T-helper 1 cell (primary cell): Measurements from ENCODE around the gene ANKRD6.
A peak's percentile ranks its signal among the peaks of the same experiment; 100 is the strongest.

Experiments used
- DNase-seq, 5 donors: peaks; one replicate each; pipeline ENCODE4 v3.0.0-alpha.2; 2012 to 2020

ANKRD6 gene

DNA sequence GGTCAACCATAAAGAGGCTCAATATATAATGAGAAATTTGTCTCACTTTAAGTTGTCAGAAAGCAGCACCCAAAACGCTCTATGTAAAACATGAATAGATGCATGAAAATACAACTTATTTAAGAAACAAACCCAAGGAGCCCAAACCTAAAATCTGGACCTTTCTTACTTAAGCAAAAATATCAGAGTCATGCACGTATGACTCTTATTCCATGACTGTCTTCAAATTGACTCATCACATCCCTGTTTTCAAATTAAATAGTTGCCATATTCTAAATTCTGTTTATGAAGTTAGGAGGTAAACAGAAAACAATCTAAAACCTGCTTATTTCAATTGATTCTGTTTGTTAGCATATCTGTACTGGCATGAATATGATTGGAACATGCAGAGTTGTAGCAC is 42.1 kb downstream of the ANKRD6 start:
- no peak for DNase-seq

DNA sequence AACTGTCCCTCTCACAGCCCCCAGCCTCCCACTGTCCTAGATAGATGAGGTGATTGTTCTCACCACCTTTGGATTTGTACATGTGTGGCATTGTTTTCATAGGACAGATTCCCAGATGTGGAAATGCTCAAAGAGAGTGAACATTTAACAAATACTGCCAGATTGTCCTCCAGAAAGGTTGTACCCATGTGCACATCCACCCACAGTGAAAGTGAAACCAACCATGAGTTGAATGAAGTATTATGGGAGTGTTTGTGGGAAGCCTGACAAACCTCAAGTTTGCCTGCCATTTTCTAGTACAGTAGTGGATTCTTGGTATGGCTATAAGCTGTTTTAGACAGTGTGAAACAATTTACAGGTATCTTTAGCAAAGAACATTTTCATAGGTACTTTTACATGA is 42.7 kb downstream of the ANKRD6 start:
- DNase-seq: peak in 2 of 5 donors; percentile 3 to 48

DNA sequence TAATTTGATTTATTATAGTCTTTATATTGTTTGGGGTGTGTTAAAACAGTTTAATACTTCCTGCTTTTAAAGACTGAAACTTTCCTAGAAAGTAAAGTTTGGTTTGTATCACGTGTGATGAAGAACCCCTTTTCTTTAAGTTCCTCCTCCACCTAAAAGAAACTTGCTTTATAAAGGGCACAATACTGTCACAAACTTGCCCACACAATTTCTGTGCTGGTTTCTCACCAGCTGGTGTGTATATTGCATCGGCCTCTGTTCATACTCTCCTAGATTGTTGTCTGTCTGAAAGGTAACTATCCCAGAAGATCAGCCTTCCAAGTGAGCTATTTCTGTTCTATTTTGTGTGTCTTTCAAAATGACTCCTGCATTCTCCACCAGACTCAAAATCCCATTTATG is 46.9 kb downstream of the ANKRD6 start:
- no peak for DNase-seq

DNA sequence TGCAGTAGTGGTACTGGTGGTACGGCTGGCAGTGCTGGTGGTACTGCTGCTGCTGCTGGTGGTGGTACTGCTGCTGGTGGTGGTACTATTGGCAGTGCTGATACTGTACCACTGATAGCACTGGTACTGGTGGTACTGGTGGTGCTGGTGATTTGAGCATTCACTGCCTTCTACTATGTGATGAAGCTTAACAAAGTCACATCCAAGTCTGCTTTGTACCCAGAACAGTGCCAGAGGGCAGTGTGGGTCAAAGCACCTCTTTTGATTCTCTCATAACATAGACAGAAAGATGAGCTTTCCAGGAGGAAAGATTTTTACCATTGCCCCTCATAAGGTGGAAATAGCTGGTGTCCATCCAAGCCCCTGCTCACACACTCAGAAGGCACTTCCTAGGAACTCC is 48.7 kb downstream of the ANKRD6 start:
- DNase-seq: no peak

DNA sequence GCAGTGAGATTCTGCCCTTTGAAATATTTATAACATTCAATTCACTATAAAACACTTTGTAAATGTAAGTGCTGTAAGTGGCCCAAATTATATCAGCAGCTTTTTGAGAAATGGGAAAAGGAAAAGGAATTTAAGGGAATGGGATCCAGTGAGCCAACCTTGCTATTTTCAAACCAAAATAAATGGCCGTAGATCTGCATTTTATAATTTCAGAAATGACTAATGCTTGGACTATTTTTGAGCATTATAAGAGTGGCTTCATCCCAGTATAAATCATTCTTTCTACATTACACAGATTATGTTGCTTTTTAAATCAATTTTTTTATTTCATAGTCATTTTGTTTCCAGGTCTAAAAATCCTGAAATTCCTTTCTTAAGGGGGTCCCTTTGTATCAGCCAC is 49.2 kb downstream of the ANKRD6 start:
- DNase-seq: no peak

DNA sequence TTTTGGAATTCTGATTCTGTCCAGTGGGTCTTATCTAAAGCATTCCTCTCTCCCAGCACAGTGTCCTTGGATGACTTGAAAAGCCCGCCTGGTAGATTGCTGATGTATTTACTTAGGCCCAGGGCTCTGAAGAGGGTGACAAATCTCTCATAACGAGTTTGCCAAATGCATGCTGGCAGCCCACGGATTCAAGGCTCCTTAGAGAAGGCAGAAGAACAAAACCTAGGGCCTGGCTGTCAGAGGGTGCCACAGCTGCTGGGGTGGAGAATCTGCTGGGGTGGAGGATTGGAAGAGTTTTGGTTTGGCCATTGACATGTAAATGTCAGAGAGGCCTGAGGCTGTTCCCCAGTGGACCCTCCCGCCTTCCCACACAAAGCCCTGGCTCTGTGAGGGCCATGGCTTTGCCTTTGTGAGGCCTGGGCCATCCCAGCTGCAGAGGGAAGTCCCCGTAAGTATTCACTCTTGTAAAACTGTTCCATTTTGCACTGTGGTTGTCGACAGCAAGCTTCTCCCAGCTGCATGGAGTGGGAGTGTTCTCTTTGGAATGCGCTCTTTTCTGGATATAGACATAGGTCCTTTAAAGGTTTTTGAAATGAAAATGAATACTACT is 50.3 kb downstream of the ANKRD6 start:
- DNase-seq: no peak

DNA sequence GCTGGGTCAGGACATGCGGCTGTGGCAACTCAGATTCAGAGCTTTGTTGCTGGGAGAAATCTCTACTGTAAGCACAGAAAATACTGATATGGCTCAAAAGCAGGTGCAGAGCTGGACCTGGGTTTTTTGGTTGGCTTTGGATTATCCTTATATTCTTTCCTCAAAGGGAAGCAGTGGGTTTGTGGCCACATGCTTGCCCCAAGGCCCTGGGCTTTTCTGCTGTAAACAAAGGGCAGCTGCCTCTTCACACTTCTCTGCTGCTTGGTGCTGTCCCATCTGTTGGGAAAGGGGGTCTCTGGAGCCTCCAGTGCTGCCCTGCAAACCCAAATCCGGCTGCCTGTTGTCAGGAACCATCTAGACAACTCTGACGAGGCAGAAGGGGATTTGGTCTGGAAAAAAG is 52.4 kb downstream of the ANKRD6 start:
- DNase-seq: no peak

DNA sequence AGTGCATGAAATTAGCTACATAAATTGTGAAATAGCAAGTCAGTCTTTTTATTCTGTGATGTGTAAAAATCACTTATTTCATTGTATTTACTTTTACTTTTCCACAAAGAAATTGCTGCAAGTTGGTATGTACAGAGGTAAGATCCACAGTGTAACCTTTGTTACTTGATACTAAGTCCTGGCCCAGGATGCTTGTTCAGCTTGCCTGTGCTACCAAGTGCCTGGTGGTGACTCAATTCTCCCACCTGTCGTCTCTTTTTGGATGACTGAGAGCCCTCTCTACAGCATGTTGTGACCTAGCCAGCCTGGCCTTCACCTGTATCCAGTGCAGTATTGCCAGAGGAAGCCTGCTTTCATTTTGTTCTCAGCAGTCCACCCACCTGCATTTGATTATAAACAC is 54.9 kb downstream of the ANKRD6 start:
- DNase-seq: no peak

DNA sequence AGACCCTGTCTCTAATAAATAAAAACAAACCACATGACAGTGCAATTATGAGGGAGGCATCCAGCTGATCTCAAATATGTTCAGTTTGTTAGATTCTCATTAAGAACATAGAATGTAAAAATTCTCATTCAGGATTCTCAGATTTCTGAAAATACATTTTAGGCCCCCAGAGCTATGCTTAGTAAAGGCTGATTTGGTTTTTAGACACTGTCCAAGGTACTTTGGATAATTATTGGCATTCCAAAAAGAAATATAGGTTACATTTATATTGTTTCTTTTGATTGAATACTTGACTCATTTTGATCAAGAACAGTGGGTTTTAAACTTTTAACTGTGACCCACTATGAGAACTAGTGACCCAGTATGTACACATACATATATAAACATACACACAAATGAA is 55.5 kb downstream of the ANKRD6 start:
- DNase-seq: no peak

DNA sequence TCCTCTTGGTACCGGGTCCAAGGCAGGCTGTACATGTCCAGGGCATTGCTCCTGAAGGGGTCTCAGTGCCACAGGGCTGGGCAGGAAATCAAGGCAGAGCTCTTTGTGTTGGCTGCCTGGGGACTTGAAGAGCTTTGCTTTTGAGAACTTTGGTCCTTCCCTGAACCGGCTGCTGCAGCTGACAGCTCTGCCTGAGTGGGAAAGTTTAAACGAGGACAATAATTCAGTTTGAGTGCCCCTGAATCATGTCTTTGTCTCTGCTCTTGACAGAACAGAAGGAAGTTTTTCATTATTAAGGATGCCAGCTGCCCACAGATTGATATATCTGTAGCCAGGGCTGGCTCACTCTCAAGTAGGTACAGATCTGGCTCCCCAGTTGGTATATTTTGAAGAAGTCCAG is 56.1 kb downstream of the ANKRD6 start:
- DNase-seq: no peak

DNA sequence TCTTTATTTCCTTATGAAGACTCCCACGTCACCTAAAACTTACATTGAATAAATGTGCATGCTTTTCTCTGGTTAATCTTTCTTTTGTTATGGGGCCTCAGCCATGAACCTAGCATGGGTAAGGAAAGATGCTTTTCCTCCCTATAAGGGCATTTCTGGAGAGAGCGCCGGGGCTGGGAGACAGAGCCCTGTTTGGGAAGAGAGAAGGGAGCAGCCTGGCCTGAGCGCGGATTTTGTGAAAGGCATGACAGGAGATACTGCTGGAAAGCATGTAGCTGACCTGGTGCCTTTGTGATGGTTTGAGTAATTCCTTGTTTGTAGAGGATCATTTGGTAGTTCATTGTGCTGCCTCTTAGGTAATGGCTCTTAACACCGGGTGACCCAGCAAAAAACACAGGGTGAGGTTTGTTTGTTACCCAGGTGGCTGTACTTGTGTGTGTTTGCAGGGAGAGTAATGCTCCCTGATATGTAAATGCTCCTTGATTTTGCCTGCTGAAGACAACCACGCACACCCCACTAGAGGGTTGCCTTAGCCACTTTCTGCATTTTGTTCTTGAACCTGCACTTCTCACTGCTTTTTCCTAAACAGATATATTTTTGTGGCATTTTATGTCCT is 59.2 kb downstream of the ANKRD6 start:
- no peak for DNase-seq

DNA sequence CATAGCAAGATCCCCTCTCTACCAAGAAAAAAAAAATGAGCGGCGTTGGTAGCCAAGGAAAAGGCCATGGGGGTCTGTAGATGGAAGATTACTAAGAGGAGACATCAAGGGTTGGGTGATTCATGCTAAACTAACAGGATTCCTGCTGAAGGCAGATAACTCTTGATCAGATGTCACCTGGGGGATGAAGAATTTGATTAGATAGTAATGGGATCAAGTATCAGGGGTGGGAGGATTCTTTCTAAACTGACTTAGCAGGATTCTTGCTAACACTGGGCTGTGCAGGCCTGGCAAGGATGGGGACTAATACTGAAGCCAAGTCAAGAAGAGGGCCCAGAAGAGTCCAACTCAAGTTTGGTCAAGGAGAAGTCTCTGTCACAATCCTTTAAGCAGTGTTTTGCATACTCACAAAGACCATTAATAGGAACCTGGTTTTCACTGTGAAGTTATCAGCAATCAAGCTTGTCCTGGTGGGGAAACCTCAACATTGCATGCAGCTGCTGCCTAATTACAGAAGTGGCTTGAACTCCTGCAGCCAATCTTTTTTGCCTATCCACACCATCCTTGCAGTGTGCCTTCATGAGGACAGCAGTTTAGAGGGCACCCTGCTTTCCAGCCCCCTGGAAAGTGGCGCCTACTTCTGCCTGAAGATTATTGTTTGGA is 61.3 kb downstream of the ANKRD6 start:
- no peak for DNase-seq

DNA sequence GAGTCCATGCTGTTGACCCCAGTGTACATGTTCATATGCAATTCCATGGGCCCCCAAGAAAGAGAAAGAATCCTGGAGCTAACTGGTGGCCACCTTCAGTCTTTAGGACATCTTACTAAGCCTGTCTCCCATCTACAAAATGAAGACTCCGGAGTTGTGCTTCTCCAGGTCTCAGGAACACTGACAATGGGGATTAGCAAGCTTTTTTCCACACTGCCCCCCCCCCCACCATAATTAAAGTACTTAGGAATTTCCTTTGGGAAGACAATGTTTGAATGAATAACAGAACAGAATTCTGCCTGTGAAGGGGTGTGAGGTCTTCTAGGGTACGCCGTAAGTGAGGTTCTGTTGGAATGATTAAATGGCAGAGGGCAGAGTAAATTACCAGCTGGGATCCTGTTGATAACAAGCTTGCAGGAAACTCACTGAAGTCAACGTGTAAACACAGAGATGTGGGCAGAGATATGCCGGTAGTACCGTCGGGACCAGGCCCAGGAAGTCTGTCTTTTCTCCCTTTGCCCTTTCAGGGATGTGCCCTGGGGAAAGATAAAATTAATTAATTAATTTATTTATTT is 63.1 kb downstream of the ANKRD6 start:
- DNase-seq: no peak

DNA sequence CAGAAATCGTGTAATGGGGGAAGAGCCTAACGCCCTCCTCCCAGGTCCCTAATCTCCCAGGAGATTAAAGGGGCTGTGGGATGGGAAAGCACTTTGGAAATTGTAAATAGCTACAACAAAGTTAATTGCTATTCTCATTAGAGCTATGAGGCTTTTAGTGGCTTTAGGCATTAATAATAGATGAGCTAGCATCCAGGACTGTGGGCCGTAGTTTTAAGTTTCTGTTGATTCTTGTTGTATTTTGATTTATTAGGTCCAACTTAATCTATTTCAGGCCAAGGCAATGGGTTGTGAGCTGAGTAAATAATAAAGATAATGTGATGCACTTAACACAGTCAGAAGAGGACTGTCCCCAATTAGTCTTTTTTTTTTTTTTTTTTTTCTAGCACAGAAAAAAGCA is 67.7 kb downstream of the ANKRD6 start:
- DNase-seq: no peak

DNA sequence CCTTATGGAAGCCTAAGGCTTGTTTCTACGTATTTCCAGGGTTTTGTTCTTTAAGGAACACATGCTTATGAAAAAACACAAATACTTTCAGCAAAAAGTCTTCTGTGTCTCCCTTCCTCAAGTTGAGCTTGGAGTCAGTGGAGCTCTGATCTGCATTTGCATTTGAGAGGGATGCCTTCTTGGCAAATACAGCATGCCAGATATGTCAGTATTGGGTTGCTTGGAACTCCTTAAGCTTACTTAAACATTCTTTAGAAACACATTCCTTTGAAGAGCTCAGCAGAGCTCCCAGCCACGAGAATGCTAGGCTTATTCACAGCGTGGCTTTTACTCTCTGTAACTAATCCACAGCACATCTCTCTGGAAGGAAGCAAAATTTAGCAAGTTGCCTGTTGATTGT is 68.3 kb downstream of the ANKRD6 start:
- no peak for DNase-seq

DNA sequence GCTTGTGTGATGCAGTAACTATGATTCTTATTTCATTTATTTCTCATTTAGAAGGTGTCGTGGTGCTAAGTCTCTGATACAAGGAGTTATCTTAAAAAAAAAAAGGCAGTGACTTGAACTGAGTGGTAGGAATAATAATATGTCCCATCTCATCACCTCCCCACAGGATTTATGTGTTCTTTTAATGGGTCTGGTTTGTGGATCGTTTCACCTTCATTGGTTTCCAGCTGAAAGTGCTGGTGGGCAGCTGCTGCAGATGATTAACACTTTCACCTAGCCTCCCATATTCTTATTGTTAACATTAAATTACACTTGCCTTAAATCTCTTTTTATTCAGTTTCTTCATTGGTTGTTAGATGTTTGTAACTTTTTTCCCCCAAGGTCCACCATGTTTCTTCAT is 68.8 kb downstream of the ANKRD6 start:
- no peak for DNase-seq

DNA sequence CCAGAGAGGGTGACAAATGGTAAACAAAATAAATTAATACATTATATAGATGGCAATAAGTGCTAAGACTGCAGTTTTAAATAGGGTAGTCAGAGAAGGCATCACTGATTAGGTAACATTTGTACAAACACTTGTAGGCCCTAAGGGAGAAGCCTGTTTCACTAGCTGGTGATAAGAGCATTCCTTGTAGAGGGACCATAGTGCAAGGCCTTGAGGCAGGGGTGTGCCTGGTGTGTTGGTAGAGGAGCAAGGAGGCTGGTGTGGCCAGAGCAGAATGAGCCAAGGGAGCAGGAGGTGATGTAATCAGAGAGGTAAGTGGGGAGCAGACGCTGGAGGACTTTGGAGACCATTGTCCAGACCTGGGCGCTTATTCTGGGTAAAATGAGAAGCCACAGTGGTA is 70.7 kb downstream of the ANKRD6 start:
- no peak for DNase-seq

DNA sequence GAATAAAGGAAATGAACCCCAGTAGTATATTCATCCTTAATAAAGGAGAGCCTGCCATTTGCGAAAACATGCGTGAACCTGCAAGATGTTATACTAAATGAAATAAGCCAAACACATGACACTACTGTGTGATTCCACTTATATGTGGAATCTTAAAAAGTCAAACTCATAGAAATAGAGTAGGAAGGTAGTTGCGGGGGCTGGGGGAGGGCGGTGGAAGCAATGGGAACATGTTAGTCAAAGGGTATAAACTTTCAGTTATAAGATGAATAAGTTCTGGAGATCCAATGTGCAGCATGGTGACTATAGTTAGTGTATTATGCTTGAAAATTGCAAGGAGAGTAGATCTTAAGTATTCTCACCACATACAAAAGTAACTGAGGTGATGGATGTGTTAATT is 72.9 kb downstream of the ANKRD6 start:
- no peak for DNase-seq

DNA sequence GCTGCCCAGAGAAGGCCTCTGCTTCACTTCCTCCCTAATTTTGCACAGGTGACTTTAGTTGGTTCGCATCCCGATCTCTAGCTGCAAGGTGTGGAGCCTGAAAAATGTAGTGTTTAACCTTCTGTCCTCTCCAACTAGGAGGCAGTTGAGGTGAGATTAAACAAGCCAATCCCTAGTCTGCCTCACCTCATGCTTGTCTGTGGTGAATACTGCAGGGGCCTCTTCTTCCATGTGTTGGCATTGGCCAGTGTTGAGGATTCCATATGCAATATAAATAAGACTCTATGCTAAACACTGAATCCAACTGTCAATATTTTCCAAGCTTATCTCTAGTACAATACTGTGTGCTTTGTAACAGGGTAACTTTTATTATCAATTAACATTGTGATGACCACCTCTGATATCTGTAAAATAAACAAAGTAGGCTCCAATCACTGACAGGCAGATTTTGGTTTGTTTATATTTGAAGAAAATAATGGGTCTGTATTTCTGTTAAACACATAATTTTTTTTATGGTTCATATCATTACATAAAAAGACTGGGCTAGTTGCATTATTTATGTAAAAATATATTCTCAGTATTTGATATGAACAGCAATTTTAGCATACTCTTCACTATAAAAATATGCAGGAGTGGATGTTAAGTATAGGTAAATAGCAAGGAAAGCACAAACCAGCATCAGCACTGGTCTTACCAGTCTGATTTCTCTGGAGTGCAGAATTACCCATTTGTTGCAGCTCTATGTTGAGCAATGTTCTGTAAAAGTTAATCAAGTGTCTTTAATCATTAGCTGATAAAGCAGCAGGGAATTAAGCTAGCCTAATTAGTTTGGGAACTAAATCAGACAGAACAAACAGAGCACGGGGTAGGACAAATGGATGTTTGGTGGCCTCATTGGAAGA is 74.0 kb downstream of the ANKRD6 start:
- no peak for DNase-seq

DNA sequence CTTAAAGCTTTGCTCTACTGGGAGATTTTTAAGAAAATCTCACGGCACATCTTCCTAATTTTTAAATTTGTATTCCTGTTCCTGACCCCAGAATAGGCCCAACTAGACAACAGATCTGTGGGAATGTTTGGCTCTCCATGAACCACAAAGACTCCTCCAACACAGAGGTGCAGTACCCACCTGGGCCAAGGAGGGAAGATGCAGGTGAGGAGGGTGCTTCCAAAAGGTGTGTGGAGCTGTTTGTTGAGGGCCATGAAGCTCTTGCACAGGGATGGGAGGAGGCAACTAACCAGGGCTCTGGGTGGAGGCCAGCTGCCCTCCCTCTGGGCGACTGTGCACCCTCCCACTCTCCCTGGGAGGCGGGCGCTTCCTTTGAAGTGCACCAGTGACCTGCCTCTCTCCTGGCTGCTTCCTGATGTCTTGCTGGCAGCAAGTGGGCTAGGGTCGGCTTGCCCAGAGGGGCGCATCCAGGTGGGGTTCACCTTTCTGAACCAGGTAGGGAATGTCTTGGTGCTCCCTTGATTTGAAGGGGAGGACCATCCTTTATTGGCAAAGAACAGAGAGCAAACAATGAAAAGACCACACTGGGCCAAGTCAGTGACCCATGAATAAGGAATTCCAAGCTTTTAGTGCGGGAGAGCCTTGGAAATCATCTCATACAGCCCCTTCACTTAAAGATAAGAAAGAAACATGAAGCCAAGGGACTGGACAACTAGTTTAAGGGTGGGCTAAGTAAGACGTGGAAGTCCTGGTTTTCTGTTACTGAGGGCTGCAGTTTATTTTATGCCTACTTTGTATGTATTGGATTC is 76.0 kb downstream of the ANKRD6 start:
- no peak for DNase-seq

DNA sequence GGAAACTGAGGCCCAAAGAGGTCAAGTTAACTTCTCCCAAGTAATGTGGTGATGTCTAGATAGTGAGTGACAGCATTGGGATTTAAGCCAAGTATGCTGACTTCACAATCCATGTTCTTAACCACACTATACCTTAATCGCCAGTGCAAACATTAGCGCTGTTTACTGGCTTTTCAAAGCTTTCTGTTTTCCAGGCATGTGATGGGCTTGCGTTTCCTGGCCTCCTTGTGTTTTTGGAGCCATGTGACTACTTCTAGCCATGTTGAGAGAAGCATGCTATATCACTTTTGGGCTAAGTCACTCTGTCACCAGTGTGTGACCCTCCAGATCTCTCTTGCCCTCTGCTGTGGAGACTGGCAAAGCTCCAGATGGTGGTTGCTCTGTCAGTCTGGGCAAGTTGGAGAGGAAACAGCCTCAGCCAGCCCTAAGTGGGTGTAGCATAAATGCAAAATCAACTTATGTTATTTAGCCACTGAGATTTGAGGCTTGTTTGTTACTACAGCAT is 76.9 kb downstream of the ANKRD6 start:
- DNase-seq: no peak

DNA sequence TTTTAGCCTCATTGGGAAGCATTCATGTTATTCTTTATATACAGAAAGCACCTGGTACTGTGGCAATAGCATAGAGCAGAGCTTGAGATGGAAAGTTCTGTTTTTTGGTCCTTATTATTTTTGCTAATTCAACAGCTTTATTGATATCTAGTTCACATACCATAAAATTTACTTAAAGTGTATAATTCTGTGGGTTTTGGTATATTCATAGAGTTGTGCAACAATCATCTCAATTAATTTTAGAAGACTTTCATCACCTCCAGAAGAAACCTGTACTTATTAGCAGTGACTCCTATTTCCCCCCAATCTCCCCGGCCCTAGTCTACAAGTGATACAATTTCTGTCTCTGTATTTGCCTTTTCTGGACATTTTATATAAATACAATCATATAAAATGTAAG is 77.4 kb downstream of the ANKRD6 start:
- DNase-seq: no peak
